Fibroblast of skin of left biceps (primary cell): ENCODE measurements around the gene MTA3.
A peak's percentile ranks its signal among the peaks of the same experiment; 100 is the strongest.
"Not testable (repeated sequence)": the region's sequence is repeated elsewhere in the genome, so short reads cannot be mapped to it uniquely, and the experiment has no call there.

ENCODE experiments used
- DNase-seq, 2 experiments: peaks; one replicate each; pipeline ENCODE4 v3.0.0-alpha.2; 2013; ENCODE audit warnings: low read depth in 2 of 2

The MTA3 gene

GRCh38 chr2:42567364-42567763 is 1.1 kb upstream of the MTA3 start:
- peak in 1 of 2 experiments; percentile 23 for DNase-seq

- no peak for DNase-seq
Measured at GRCh38 chr2:42567806-42568400, 529 bp upstream of the MTA3 start.

- DNase-seq = no peak
Measured at GRCh38 chr2:42569116-42569711, 782 bp downstream of the MTA3 start.

GRCh38 chr2:42569883-42570282 is 1.5 kb downstream of the MTA3 start:
- DNase-seq = no peak

- no peak for DNase-seq
Measured at GRCh38 chr2:42572297-42573081, 4.1 kb downstream of the MTA3 start.

- no peak for DNase-seq
Measured at GRCh38 chr2:42573256-42573655, 4.8 kb downstream of the MTA3 start.

GRCh38 chr2:42575458-42576064 is 7.1 kb downstream of the MTA3 start:
- no peak for DNase-seq

- no peak for DNase-seq
Measured at GRCh38 chr2:42578621-42579020, 10.2 kb downstream of the MTA3 start.

- no peak for DNase-seq
Measured at GRCh38 chr2:42581257-42581656, 12.8 kb downstream of the MTA3 start.

- DNase-seq = not testable (repeated sequence)
Measured at GRCh38 chr2:42584628-42585027, 16.2 kb downstream of the MTA3 start.

GRCh38 chr2:42585779-42586178 is 17.3 kb downstream of the MTA3 start:
- no peak for DNase-seq

GRCh38 chr2:42587526-42588117 is 19.2 kb downstream of the MTA3 start:
- DNase-seq = no peak

- DNase-seq = no peak
Measured at GRCh38 chr2:42588121-42588520, 19.7 kb downstream of the MTA3 start.

- DNase-seq = no peak
Measured at GRCh38 chr2:42590176-42590575, 21.7 kb downstream of the MTA3 start.

GRCh38 chr2:42593282-42593681 is 24.9 kb downstream of the MTA3 start:
- DNase-seq = no peak

GRCh38 chr2:42598656-42599055 is 30.2 kb downstream of the MTA3 start:
- DNase-seq = no peak

GRCh38 chr2:42601076-42601475 is 32.6 kb downstream of the MTA3 start:
- DNase-seq = no peak

- DNase-seq = no peak
Measured at GRCh38 chr2:42602218-42602875, 33.9 kb downstream of the MTA3 start.

- no peak for DNase-seq
Measured at GRCh38 chr2:42602876-42603219, 34.4 kb downstream of the MTA3 start.

- DNase-seq = not testable (repeated sequence)
Measured at GRCh38 chr2:42604341-42604867, 36.0 kb downstream of the MTA3 start.

GRCh38 chr2:42606166-42606565 is 37.7 kb downstream of the MTA3 start:
- not testable (repeated sequence) for DNase-seq
